Fibroblast of lung (primary cell): ENCODE results near the gene TF. TPM values are rescaled to one million over a fixed set of nuclear protein-coding genes. Genes with fewer than 3 reads are reported as not detected.

Source experiments
- DNase-seq, 2 donors: peaks; one replicate each; pipeline versions ENCODE4 v3.0.0 to v3.0.0-alpha.2; 2010; ENCODE audit warnings: low read depth in 2 of 2
- H2AFZ ChIP-seq: 2 replicates; pipeline ENCODE4 v1.5.1; 2012; ENCODE audit warnings: low read length, control low read depth, inconsistent platforms
- H3K27ac ChIP-seq: 2 replicates; pipeline ENCODE4 v1.5.1; 2011; ENCODE audit warnings: low read length, control low read depth; ENCODE audit not compliant: insufficient read depth
- H3K27me3 ChIP-seq: 2 replicates; pipeline ENCODE4 v1.5.1; 2011; ENCODE audit warnings: mild to moderate bottlenecking, low read length; ENCODE audit not compliant: control insufficient read depth, insufficient read depth
- H3K36me3 ChIP-seq: 2 replicates; pipeline ENCODE4 v1.5.1; 2011; ENCODE audit warnings: low read length; ENCODE audit not compliant: control insufficient read depth, insufficient read depth
- H3K4me1 ChIP-seq: 2 replicates; pipeline ENCODE4 v1.5.1; 2011; ENCODE audit warnings: low read length; ENCODE audit not compliant: control insufficient read depth, insufficient read depth; ENCODE audit errors: extremely low read depth
- H3K4me2 ChIP-seq: 2 replicates; pipeline ENCODE4 v1.5.1; 2011; ENCODE audit warnings: low read length, control low read depth; ENCODE audit not compliant: insufficient read depth; ENCODE audit errors: extremely low read depth
- H3K4me3 ChIP-seq, 4 experiments: fragments of 200-600 bp in 1 of 4; sonication (generic) in 1 of 4; replicated peaks in 1 of 4; 2 replicates each; pipeline ENCODE4 v1.5.1; 2011 to 2016; ENCODE audit warnings: low read length in 4 of 4, low read depth in 3 of 4, mild to moderate bottlenecking in 3 of 4, control low read depth in 2 of 4, inconsistent platforms in 1 of 4, mixed read lengths in 1 of 4; ENCODE audit not compliant: insufficient read depth in 1 of 4; ENCODE audit errors: control extremely low read depth in 1 of 4
- H3K79me2 ChIP-seq: 2 replicates; pipeline ENCODE4 v1.5.1; 2012; ENCODE audit warnings: mild to moderate bottlenecking, low read length, inconsistent platforms; ENCODE audit not compliant: control insufficient read depth, insufficient read depth
- H3K9ac ChIP-seq: 2 replicates; pipeline ENCODE4 v1.5.1; 2011; ENCODE audit warnings: mild to moderate bottlenecking, low read length, control low read depth; ENCODE audit not compliant: insufficient read depth
- H3K9me3 ChIP-seq: 2 replicates; pipeline ENCODE4 v1.5.1; 2012; ENCODE audit warnings: low read depth, low read length; ENCODE audit not compliant: control insufficient read depth, insufficient read depth
- H4K20me1 ChIP-seq: 2 replicates; pipeline ENCODE4 v1.5.1; 2011; ENCODE audit warnings: low read length; ENCODE audit not compliant: control insufficient read depth, insufficient read depth; ENCODE audit errors: extremely low read depth
- EZH2 ChIP-seq: IDR thresholded peaks from 2 replicates; pipeline ENCODE4 v1.5.1; 2012; ENCODE audit warnings: low read length, control low read depth, mild to moderate bottlenecking; ENCODE audit errors: missing control alignments
- polyA plus RNA-seq, 2 donors: library from polyadenylated mRNA; depleted of rRNA in 1 of 2; stranded (reverse) in 1 of 2; unstranded in 1 of 2; fragments of >200 nt; gene quantifications; 2 replicates each; pipeline ENCODE4 v1.2.1, GENCODE V29; 2011 to 2012; ENCODE audit warnings: missing spikeins in 1 of 2
- total RNA-seq: library from RNA; depleted of rRNA; stranded (reverse); fragments of >200 nt; gene quantifications from 2 replicates; pipeline ENCODE4 v1.2.1, GENCODE V29; 2014
- TF ChIP-seq, protein P1 (sequence below), 2 donors: IDR thresholded peaks in 1 of 2; conservative IDR thresholded peaks in 1 of 2; 1 replicate in 1 of 2; 2 replicates in 1 of 2; pipeline ENCODE4 v1.5.1; 2011 to 2012; ENCODE audit warnings: low read length in 2 of 2, control low read depth in 1 of 2, inconsistent platforms in 1 of 2, low read depth in 1 of 2, mild to moderate bottlenecking in 1 of 2

The TF gene
- total and polyA plus RNA-seq, 2 donors (not counting 1 experiment from before 2014, with no cell fraction given), result 0.05 to 0.33 TPM

DNA sequence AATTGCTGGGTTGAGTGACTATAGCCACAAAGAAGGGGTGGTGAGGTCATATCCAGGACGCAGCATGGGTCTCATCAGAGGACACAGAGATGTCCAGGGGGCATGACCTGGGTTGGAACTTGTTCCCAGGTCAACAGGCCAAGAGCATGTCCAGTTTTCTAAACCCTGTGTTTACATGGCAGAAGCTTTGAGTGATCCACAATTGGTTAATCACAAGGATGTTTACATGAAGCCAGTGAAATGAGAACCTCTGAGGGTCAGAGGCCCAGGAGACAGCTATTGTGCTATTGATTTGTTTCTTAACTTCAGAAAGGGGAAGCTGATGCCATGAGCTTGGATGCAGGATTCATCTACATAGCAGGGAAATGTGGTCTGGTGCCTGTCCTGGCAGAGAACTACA is 42.3 kb upstream of the TF start:
- no peak for DNase-seq
- Histone ChIP-seq H4K20me1 (no peaks in the 10 kb centered on the region), H3K9ac (no peak overlapping the region), H3K4me1 (no peaks in the 10 kb centered on the region), H3K27ac (no peak overlapping the region), H3K79me2 (no peaks in the 10 kb centered on the region), H3K9me3 (no peaks in the 10 kb centered on the region), H3K27me3 (no peaks in the 10 kb centered on the region), H3K4me3 (no peak overlapping the region), H3K4me2 (no peak overlapping the region), H2AFZ (no peak overlapping the region), H3K36me3 (no peaks in the 10 kb centered on the region)
- TF ChIP-seq EZH2, result no peak
- TF ChIP-seq, protein P1, sequence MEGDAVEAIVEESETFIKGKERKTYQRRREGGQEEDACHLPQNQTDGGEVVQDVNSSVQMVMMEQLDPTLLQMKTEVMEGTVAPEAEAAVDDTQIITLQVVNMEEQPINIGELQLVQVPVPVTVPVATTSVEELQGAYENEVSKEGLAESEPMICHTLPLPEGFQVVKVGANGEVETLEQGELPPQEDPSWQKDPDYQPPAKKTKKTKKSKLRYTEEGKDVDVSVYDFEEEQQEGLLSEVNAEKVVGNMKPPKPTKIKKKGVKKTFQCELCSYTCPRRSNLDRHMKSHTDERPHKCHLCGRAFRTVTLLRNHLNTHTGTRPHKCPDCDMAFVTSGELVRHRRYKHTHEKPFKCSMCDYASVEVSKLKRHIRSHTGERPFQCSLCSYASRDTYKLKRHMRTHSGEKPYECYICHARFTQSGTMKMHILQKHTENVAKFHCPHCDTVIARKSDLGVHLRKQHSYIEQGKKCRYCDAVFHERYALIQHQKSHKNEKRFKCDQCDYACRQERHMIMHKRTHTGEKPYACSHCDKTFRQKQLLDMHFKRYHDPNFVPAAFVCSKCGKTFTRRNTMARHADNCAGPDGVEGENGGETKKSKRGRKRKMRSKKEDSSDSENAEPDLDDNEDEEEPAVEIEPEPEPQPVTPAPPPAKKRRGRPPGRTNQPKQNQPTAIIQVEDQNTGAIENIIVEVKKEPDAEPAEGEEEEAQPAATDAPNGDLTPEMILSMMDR (conservative IDR thresholded peaks at IDR 0.05 in 1 of 2, IDR thresholded peaks at IDR 0.05 in 1 of 2; ENCODE audit: low read depth in 1 of 2, low read length in 2 of 2), result no peak

DNA sequence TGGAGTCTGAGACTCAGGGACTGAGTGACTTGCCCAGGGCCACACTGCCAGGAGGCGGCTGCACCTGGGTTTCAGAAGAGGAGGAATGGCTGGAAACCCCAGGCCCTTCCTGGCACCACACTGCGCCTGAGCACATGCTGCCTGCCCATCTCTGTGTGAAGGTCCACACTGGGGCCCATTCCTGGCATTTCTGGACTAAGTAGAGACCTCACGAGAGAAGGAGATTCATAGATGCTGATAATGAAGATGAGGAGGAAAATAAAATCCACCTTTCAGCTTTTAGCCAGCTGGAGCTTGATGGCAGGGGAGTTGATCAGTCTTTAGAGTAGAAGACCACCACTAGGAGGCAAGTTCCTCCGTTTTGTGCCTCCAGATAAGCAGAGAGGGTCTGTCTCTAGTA is 40.2 kb upstream of the TF start:
- TF ChIP-seq, protein P1 (conservative IDR thresholded peaks at IDR 0.05 in 1 of 2, IDR thresholded peaks at IDR 0.05 in 1 of 2; ENCODE audit: low read depth in 1 of 2, low read length in 2 of 2), result no peak
- no peak for TF ChIP-seq EZH2
- H3K27me3 ChIP-seq, result no peaks in the 10 kb centered on the region
- no peaks in the 10 kb centered on the region for H3K36me3 ChIP-seq
- no peak overlapping the region for H2AFZ ChIP-seq
- no peak overlapping the region for H3K4me3 ChIP-seq
- H3K4me1 ChIP-seq, result no peaks in the 10 kb centered on the region
- no peaks in the 10 kb centered on the region for H3K79me2 ChIP-seq
- no peaks in the 10 kb centered on the region for H4K20me1 ChIP-seq
- H3K4me2 ChIP-seq, result no peak overlapping the region
- H3K9ac ChIP-seq, result no peak overlapping the region
- H3K27ac ChIP-seq, result no peak overlapping the region
- no peak for DNase-seq
- no peaks in the 10 kb centered on the region for H3K9me3 ChIP-seq

DNA sequence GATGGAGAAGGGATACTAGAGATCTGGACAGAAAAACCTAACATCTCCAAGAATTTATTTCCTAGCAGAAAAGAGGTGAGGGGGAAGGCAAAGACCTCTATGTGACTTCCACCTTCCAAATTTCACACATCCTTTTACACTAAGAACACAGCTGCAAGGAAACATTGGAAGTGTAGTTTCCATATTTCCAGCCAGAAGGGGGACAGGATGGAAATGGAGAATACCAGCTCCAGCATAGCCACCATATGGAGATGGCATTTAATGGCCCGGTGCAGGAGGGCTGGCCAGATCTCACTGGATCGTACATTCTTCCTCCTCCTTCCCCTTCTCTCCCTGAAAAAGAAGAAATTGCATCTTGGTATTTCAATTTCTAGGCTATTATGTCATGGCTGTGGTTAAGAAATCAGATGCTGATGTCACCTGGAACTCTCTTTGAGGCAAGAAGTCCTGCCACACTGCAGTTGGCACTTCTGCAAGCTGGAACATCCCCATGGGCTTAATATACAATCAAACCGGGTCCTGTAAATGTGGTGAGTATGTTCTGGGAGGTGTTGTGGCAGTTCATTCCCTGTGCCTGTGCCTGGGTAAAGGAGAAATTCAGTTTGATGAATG is 36.9 kb upstream of the TF start:
- H3K9me3 ChIP-seq, result no peaks in the 10 kb centered on the region
- H3K27me3 ChIP-seq, result no peaks in the 10 kb centered on the region
- no peaks in the 10 kb centered on the region for H3K79me2 ChIP-seq
- H2AFZ ChIP-seq, result no peak overlapping the region
- DNase-seq, result no peak
- no peak overlapping the region for H3K4me3 ChIP-seq
- no peak overlapping the region for H3K9ac ChIP-seq
- no peak overlapping the region for H3K4me2 ChIP-seq
- no peaks in the 10 kb centered on the region for H4K20me1 ChIP-seq
- H3K4me1 ChIP-seq, result no peaks in the 10 kb centered on the region
- H3K36me3 ChIP-seq, result no peaks in the 10 kb centered on the region
- TF ChIP-seq, protein P1 (conservative IDR thresholded peaks at IDR 0.05 in 1 of 2, IDR thresholded peaks at IDR 0.05 in 1 of 2; ENCODE audit: low read depth in 1 of 2, low read length in 2 of 2), result no peak
- no peak for TF ChIP-seq EZH2
- H3K27ac ChIP-seq, result no peak overlapping the region
